ENCODE results near the gene PPP2R3A. TPM values are rescaled to one million over a fixed set of nuclear protein-coding genes. Genes with fewer than 3 reads are reported as not detected.

PPP2R3A gene
- total and polyA plus RNA-seq, 2 of the 4 experiments (the other 2 are of a cell fraction), result 11.3 to 37.3 TPM

GRCh38 chr3:136194409-136195257 lies 229.1 kb downstream of the PPP2R3A start:
- peak overlapping the region; percentile 41 for H4K91ac ChIP-seq (ENCODE audit: insufficient read depth, low read depth, low read length)
- H4K8ac ChIP-seq (ENCODE audit: low read depth in 2 of 2, low read length in 2 of 2), result peak overlapping the region in 1 of 2 experiments; percentile 19; a peak in 2 of 4 replicates
- peak overlapping the region; percentile 59 for H3K18ac ChIP-seq (ENCODE audit: low read depth, low read length)
- peaks cover 0 to 18% of the 10 kb centered on the region in 2 experiments; a peak in 2 of 4 replicates for H3K79me1 ChIP-seq (ENCODE audit: low read depth in 1 of 2, low read length in 2 of 2)
- peak overlapping the region; percentile 86 for H3K4ac ChIP-seq (ENCODE audit: low read depth, low read length)
- H3K56ac ChIP-seq (ENCODE audit: extremely low read depth, insufficient read depth, low read length), result peak overlapping the region; percentile 91
- peak overlapping the region; percentile 30 for H2BK120ac ChIP-seq (ENCODE audit: low read depth, low read length)
- CTCF ChIA-PET, result no interaction called here
- peak overlapping the region; percentile 81; the same call in 1 of the 2 replicates for H2AK5ac ChIP-seq (ENCODE audit: low read depth, low read length)
- DNase-seq (peak; percentile 23), ATAC-seq (ENCODE audit: low read depth) (no peak)
- H3K27me3 ChIP-seq (ENCODE audit: control insufficient read depth, insufficient read depth, low read length), result no peaks in the 10 kb centered on the region
- 0 out of 2 replicates have a peak overlapping the region, but pooled peaks have one; percentile 17 for H2BK20ac ChIP-seq (ENCODE audit: low read depth, low read length)
- H3K9ac ChIP-seq (ENCODE audit: low read depth, low read length), result peak overlapping the region; percentile 93
- H3K9me1 ChIP-seq (ENCODE audit: insufficient read depth, low read length), result peaks cover 7% of the 10 kb centered on the region
- H3K4me2 ChIP-seq (ENCODE audit: low read depth, low read length), result peak overlapping the region; percentile 74
- BruUV-seq (replicated peaks), result no TSS peak
- H3K4me1 ChIP-seq (ENCODE audit: control insufficient read depth, insufficient read depth, low read length), result peaks cover 5% of the 10 kb centered on the region
- TF ChIP-seq MXI1 (IDR thresholded peaks at IDR 0.05; ENCODE audit: borderline replicate concordance, low read depth, low read length), result peak; percentile 51; the same call in 1 of the 2 replicates
- TF ChIP-seq NFE2L2 (IDR thresholded peaks at IDR 0.05; ENCODE audit: low read depth, low read length), result no peak
- no peak for TF ChIP-seq ELK1 (IDR thresholded peaks at IDR 0.05; ENCODE audit: borderline replicate concordance, low read depth, low read length)
- 3% methylated on average over 31 of the region's 47 CpGs; no CpG with 5 or more reads in 1 of the 2 experiments for WGBS, 2 experiments (ENCODE audit: extremely low coverage in 2 of 2, insufficient read length in 1 of 2)
- dilution Hi-C loops (cut with HindIII; ENCODE audit: low sequenced_read_pairs, unreplicated experiment), result no loop called here
- no peak overlapping the region for H2BK15ac ChIP-seq (ENCODE audit: low read depth, low read length)
- H3K9me3 ChIP-seq (ENCODE audit: control insufficient read depth, insufficient read depth, low read length), result no peaks in the 10 kb centered on the region
- H3K36me3 ChIP-seq (ENCODE audit: control insufficient read depth, insufficient read depth, low read length), result no peaks in the 10 kb centered on the region
- H2AK9ac ChIP-seq (replicated peaks; ENCODE audit: low read depth, low read length, poor library complexity), result peak overlapping the region; percentile 93
- peak overlapping the region; percentile 57; the same call in 1 of the 2 replicates for H4K5ac ChIP-seq (ENCODE audit: low read depth, low read length)
- H4K20me1 ChIP-seq (ENCODE audit: insufficient read depth, low read length), result peaks cover 61% of the 10 kb centered on the region
- H2BK5ac ChIP-seq (ENCODE audit: low read depth, low read length, poor library complexity, severe bottlenecking), result peak overlapping the region; percentile 98
- in situ Hi-C loops (cut with MboI; ENCODE audit: low sequenced_read_pairs), result no loop called here
- POLR2A ChIA-PET (ENCODE audit: unreplicated experiment), result interaction anchor here (0.5 to 0.6 kb wide), 3 partner anchors 10 to 736 kb away, joined by 3 to 10 read pairs (median 3); no protein-coding TSS in a partner anchor
- peak overlapping the region; percentile 93 for H3K14ac ChIP-seq (replicated peaks; ENCODE audit: low read depth, low read length)
- H3K23ac ChIP-seq (ENCODE audit: low read depth, low read length), result peak overlapping the region; percentile 98
- peak overlapping the region; percentile 97 for H3K4me3 ChIP-seq (ENCODE audit: insufficient read depth, low read depth, low read length)
- peak overlapping the region; percentile 81 for H3K27ac ChIP-seq (ENCODE audit: insufficient read depth, low read length)
- intact Hi-C loops (cut with micrococcal nuclease), result loop anchor here (2.0 to 5.0 kb wide), 4 partner anchors 52 to 818 kb away; partner anchors contain the start of gene NCK1
- peak overlapping the region; percentile 84 for H2AFZ ChIP-seq (replicated peaks; ENCODE audit: low read length, poor library complexity)
